Omental fat pad (tissue), 4 donors: ENCODE results near the gene MBNL2. TPM values are rescaled to one million over a fixed set of nuclear protein-coding genes. Genes with fewer than 3 reads are reported as not detected.

Source experiments
- ATAC-seq: fragments of 150-250 bp; one replicate; pipeline ENCODE4 v1.9.1; 2016; ENCODE audit warnings: mild to moderate bottlenecking, moderate library complexity; ENCODE audit not compliant: low FRiP score
- DNase-seq: peaks from one replicate; pipeline ENCODE4 v3.0.0-alpha.2; 2019; ENCODE audit warnings: low spot score
- CTCF ChIP-seq, 3 donors: fragments of 450-650 bp; IDR thresholded peaks; one replicate each; pipeline ENCODE4 v1.5.1; 2016 to 2017; ENCODE audit warnings: antibody characterized with exemption in 3 of 3, mild to moderate bottlenecking in 3 of 3, moderate library complexity in 2 of 3
- total RNA-seq, 4 donors: library from RNA; depleted of rRNA; stranded (reverse); fragments of >200 nt; gene quantifications; one replicate each; pipeline ENCODE4 v1.1.0, GENCODE V29; 2016

MBNL2 gene
- total RNA-seq, 4 donors from 2014 or later = 105 to 132 (median 123) TPM

- ATAC-seq (no peak), DNase-seq (no peak)
- no peak for TF ChIP-seq CTCF (IDR thresholded peaks at IDR 0.05)
These were observed 164.8 kb downstream of the MBNL2 start for GRCh38 chr13:97386801-97387484.

GRCh38 chr13:97387485-97387839 is 165.3 kb downstream of the MBNL2 start:
- TF ChIP-seq CTCF (IDR thresholded peaks at IDR 0.05) = no peak
- DNase-seq (no peak), ATAC-seq (no peak)

- TF ChIP-seq CTCF (IDR thresholded peaks at IDR 0.05) = no peak
- ATAC-seq = no peak
- DNase-seq = no peak
These were observed 165.8 kb downstream of the MBNL2 start for GRCh38 chr13:97387890-97388289.

- no peak for DNase-seq
- TF ChIP-seq CTCF (IDR thresholded peaks at IDR 0.05) = no peak
- ATAC-seq = no peak
These were observed 166.2 kb downstream of the MBNL2 start for GRCh38 chr13:97388373-97388772.

- ATAC-seq (no peak), DNase-seq (no peak)
- no peak for TF ChIP-seq CTCF (IDR thresholded peaks at IDR 0.05)
These were observed 168.9 kb downstream of the MBNL2 start for GRCh38 chr13:97390941-97391600.

- ATAC-seq (no peak), DNase-seq (no peak)
- TF ChIP-seq CTCF (IDR thresholded peaks at IDR 0.05) = no peak
These were observed 169.9 kb downstream of the MBNL2 start for GRCh38 chr13:97392020-97392419.

GRCh38 chr13:97394542-97394941 is 172.4 kb downstream of the MBNL2 start:
- ATAC-seq (no peak), DNase-seq (no peak)
- TF ChIP-seq CTCF (IDR thresholded peaks at IDR 0.05) = no peak
